HEK293T (cell line): ENCODE results near the gene RAPGEF3.

Experiments used
- CTCF ChIA-PET: fragments of 350-600 bp; formaldehyde crosslinking; extraction: SDS; loops from one replicate; lab custom pipeline; 2021; ENCODE audit warnings: antibody characterized with exemption, inconsistent platforms; lab: Yijun Ruan, JAX
- POLR2A ChIA-PET: fragments of 350-600 bp; formaldehyde crosslinking; extraction: SDS; loops from one replicate; lab custom pipeline; 2020; ENCODE audit warnings: antibody characterized with exemption, inconsistent platforms; lab: Yijun Ruan, JAX
- DNase-seq: peaks from one replicate; pipeline ENCODE4 v3.0.0; 2012; ENCODE audit warnings: mixed read lengths; ENCODE audit errors: extremely low spot score
- ARNT ChIP-seq: fragments of 450-650 bp; IDR thresholded peaks from 2 replicates; pipeline ENCODE4 v1.6.1; 2017; ENCODE audit warnings: mild to moderate bottlenecking
- BHLHE40 ChIP-seq: fragments of 450-650 bp; IDR thresholded peaks from 2 replicates; pipeline ENCODE4 v1.6.1; 2016; ENCODE audit warnings: mild to moderate bottlenecking, moderate library complexity, borderline replicate concordance
- CTBP1 ChIP-seq: fragments of 450-650 bp; IDR thresholded peaks from 2 replicates; pipeline ENCODE4 v1.6.1; 2016; ENCODE audit warnings: borderline replicate concordance
- ELF4 ChIP-seq: fragments of 450-650 bp; IDR thresholded peaks from 2 replicates; pipeline ENCODE4 v1.6.1; 2017; ENCODE audit warnings: antibody characterized with exemption
- FOXA1 ChIP-seq: fragments of 450-650 bp; IDR thresholded peaks from 2 replicates; pipeline ENCODE4 v1.6.1; 2016; ENCODE audit warnings: mild to moderate bottlenecking
- FOXK2 ChIP-seq: fragments of 450-650 bp; IDR thresholded peaks from 2 replicates; pipeline ENCODE4 v1.6.1; 2016; ENCODE audit warnings: mild to moderate bottlenecking
- FOXM1 ChIP-seq: fragments of 450-650 bp; IDR thresholded peaks from 2 replicates; pipeline ENCODE4 v1.6.1; 2017; ENCODE audit warnings: mild to moderate bottlenecking, borderline replicate concordance
- HDGF ChIP-seq: fragments of 450-650 bp; IDR thresholded peaks from 2 replicates; pipeline ENCODE4 v1.6.1; 2017; ENCODE audit warnings: antibody characterized with exemption, borderline replicate concordance
- L3MBTL2 ChIP-seq: fragments of 450-650 bp; conservative IDR thresholded peaks from 2 replicates; pipeline ENCODE4 v1.6.1; 2016; ENCODE audit warnings: mild to moderate bottlenecking
- LEF1 ChIP-seq: fragments of 450-650 bp; IDR thresholded peaks from 2 replicates; pipeline ENCODE4 v1.6.1; 2017; ENCODE audit warnings: mild to moderate bottlenecking, borderline replicate concordance
- NFRKB ChIP-seq: fragments of 450-650 bp; IDR thresholded peaks from 2 replicates; pipeline ENCODE4 v1.6.1; 2016; ENCODE audit warnings: mild to moderate bottlenecking, moderate library complexity
- PKNOX1 ChIP-seq: fragments of 450-650 bp; IDR thresholded peaks from 2 replicates; pipeline ENCODE4 v1.6.1; 2016
- SP1 ChIP-seq: fragments of 450-650 bp; IDR thresholded peaks from 2 replicates; pipeline ENCODE4 v1.6.1; 2017
- SUZ12 ChIP-seq: fragments of 450-650 bp; IDR thresholded peaks from 2 replicates; pipeline ENCODE4 v1.6.1; 2016; ENCODE audit warnings: mild to moderate bottlenecking
- TARDBP ChIP-seq: fragments of 450-650 bp; IDR thresholded peaks from 2 replicates; pipeline ENCODE4 v1.6.1; 2016
- ZNF384 ChIP-seq: fragments of 450-650 bp; IDR thresholded peaks from 2 replicates; pipeline ENCODE4 v1.6.1; 2016

RAPGEF3 gene

GRCh38 chr12:47747596-47748506 is 10.8 kb downstream of the RAPGEF3 start:
- POLR2A ChIA-PET: interaction anchor here (0.8 kb wide), 1 partner anchor 9 kb away, joined by 3 read pairs; no protein-coding TSS in a partner anchor
- TF ChIP-seq SP1 (no peak), ARNT (no peak), L3MBTL2 (no peak), LEF1 (no peak), BHLHE40 (no peak)
- no peak for DNase-seq
- CTCF ChIA-PET: interaction anchor here (0.6 kb wide), 1 partner anchor 68 kb away, joined by 3 read pairs; no protein-coding TSS in a partner anchor

GRCh38 chr12:47747126-47747525 is 11.6 kb downstream of the RAPGEF3 start:
- ChIA-PET POLR2A (interaction anchor here (0.8 kb wide), 1 partner anchor 10 kb away, joined by 3 read pairs; no protein-coding TSS in a partner anchor), CTCF (no interaction called here)
- no peak for TF ChIP-seq NFRKB
- TF ChIP-seq BHLHE40: no peak
- no peak for TF ChIP-seq ZNF384
- no peak for TF ChIP-seq FOXK2
- TF ChIP-seq ELF4: no peak
- TF ChIP-seq SUZ12: no peak
- TF ChIP-seq FOXM1: no peak
- no peak for TF ChIP-seq PKNOX1
- no peak for TF ChIP-seq ARNT
- TF ChIP-seq FOXA1: no peak
- no peak for TF ChIP-seq SP1
- no peak for TF ChIP-seq L3MBTL2
- no peak for TF ChIP-seq HDGF
- TF ChIP-seq TARDBP: no peak
- TF ChIP-seq LEF1: no peak
- TF ChIP-seq CTBP1: no peak
- DNase-seq: no peak

- no peak for DNase-seq
- TF ChIP-seq L3MBTL2 (no peak), ARNT (no peak), NFRKB (no peak), TARDBP (no peak), CTBP1 (no peak), LEF1 (no peak), SUZ12 (no peak), BHLHE40 (no peak), SP1 (no peak), ZNF384 (no peak), PKNOX1 (no peak), FOXA1 (no peak), ELF4 (no peak), HDGF (no peak), FOXK2 (no peak), FOXM1 (no peak)
- CTCF ChIA-PET: no interaction called here
- POLR2A ChIA-PET: no interaction called here
These were observed 12.2 kb downstream of the RAPGEF3 start for GRCh38 chr12:47746523-47746922.

- ChIA-PET CTCF (no interaction called here), POLR2A (no interaction called here)
- DNase-seq: no peak
- no peak for TF ChIP-seq LEF1
- no peak for TF ChIP-seq L3MBTL2
- no peak for TF ChIP-seq FOXA1
These were observed 12.6 kb downstream of the RAPGEF3 start for GRCh38 chr12:47746073-47746472.

- ChIA-PET POLR2A (interaction anchor here (0.8 kb wide), 1 partner anchor 24 kb away, joined by 3 read pairs; no protein-coding TSS in a partner anchor), CTCF (interaction anchor here (6.3 kb wide), 1 partner anchor 23 kb away, joined by 85 read pairs; no protein-coding TSS in a partner anchor)
- DNase-seq: no peak
- TF ChIP-seq BHLHE40 (no peak), LEF1 (no peak), ZNF384 (no peak), FOXA1 (no peak), FOXM1 (no peak), FOXK2 (no peak), ARNT (no peak), ELF4 (no peak), CTBP1 (no peak), TARDBP (no peak)
These were observed 13.1 kb downstream of the RAPGEF3 start for GRCh38 chr12:47745485-47746041.

GRCh38 chr12:47744778-47745436 is 13.8 kb downstream of the RAPGEF3 start:
- no peak for DNase-seq
- ChIA-PET POLR2A (interaction anchor here (0.8 to 1.1 kb wide), 3 partner anchors 23 to 94 kb away, joined by 3 to 4 read pairs (median 3); no protein-coding TSS in a partner anchor), CTCF (interaction anchor here (1.0 to 6.3 kb wide), 9 partner anchors 9 to 93 kb away, joined by 3 to 85 read pairs (median 6); partner anchors contain the start of gene SLC48A1)
- TF ChIP-seq PKNOX1 (no peak), LEF1 (no peak), FOXA1 (no peak), CTBP1 (no peak), SP1 (no peak), ARNT (no peak), SUZ12 (no peak), ELF4 (no peak), ZNF384 (no peak), FOXK2 (no peak), NFRKB (no peak), FOXM1 (no peak)
